ENCODE results near the gene FOXR1.
"Not testable (repeated sequence)": the region's sequence is repeated elsewhere in the genome, so short reads cannot be mapped to it uniquely, and the experiment has no call there.

DNA sequence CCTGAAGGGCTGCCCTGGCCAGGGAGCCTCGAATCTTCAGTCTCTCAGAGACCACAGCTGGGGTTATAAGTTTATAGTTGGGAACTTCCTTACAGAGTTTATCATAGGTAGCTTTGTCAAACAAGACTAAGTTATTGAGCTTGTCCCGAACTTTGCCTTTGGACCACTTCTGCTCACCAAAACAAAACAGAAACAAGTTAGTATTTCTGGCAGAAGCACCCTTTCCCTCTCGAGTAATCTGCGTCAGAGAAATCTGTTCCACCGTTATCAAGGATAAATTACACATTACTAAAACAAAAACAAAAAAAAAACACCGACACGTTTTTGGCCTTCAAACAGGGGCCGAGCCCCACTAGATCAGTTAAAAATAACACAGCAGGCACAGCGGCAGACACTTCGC is 45.8 kb downstream of the FOXR1 start:
- not testable (repeated sequence) for TF ChIP-seq POLR2A (IDR thresholded peaks at IDR 0.05; ENCODE audit: low read depth, low read length); POLR2AphosphoS5 (IDR thresholded peaks at IDR 0.05; ENCODE audit: low read depth, low read length); TAF1 (IDR thresholded peaks at IDR 0.05; ENCODE audit: borderline replicate concordance, low read depth, low read length)

Data from GM12892 (cell line).